OCI-LY7 (cell line): ENCODE measurements around the gene GLI3. TPM values are rescaled to one million over a fixed set of nuclear protein-coding genes. Genes with fewer than 3 reads are reported as not detected.

Experiments used
- BruUV-seq: library from RNA; stranded (reverse); fragments of 400-500 nt; replicated peaks from 2 replicates; lab custom pipeline; 2021; lab: Mats Ljungman, UMichigan
- CTCF ChIA-PET: fragments of 300-600 bp; sonication (Branson Sonifier 250); formaldehyde crosslinking; loops from one replicate; lab custom pipeline; 2022; ENCODE audit warnings: antibody characterized with exemption; ENCODE audit not compliant: unreplicated experiment; lab: Charles Lee
- POLR2A ChIA-PET: fragments of 300-600 bp; sonication (Branson Sonifier 250); formaldehyde crosslinking; loops from one replicate; lab custom pipeline; 2022; ENCODE audit warnings: antibody characterized with exemption; lab: Charles Lee
- DNase-seq: peaks from one replicate; pipeline ENCODE4 v3.0.0-alpha.2; 2015; ENCODE audit warnings: low spot score
- H2AFZ ChIP-seq: fragments of 200-600 bp; sonication (generic), shearing (Covaris generic); 2 replicates; pipeline ENCODE4 v1.6.1; 2014; ENCODE audit warnings: mild to moderate bottlenecking, antibody characterized with exemption, low read length, moderate library complexity
- H3K27ac ChIP-seq: fragments of 200-600 bp; sonication (generic); 2 replicates; pipeline ENCODE4 v1.5.1; 2014; ENCODE audit warnings: mixed run types, low read depth, mild to moderate bottlenecking, moderate library complexity, low read length, inconsistent platforms; ENCODE audit not compliant: poor library complexity, severe bottlenecking
- H3K36me3 ChIP-seq: fragments of 200-600 bp; sonication (generic); 2 replicates; pipeline ENCODE4 v1.6.1; 2014; ENCODE audit warnings: mild to moderate bottlenecking, antibody characterized with exemption, low read length, moderate library complexity, mixed read lengths; ENCODE audit not compliant: insufficient read depth
- H3K4me1 ChIP-seq: fragments of 200-600 bp; sonication (generic); 2 replicates; pipeline ENCODE4 v1.5.1; 2014; ENCODE audit warnings: mild to moderate bottlenecking, low read length; ENCODE audit not compliant: insufficient read depth, poor library complexity, severe bottlenecking
- H3K4me2 ChIP-seq: fragments of 200-600 bp; sonication (generic); 2 replicates; pipeline ENCODE4 v1.6.1; 2014; ENCODE audit warnings: mild to moderate bottlenecking, low read length
- H3K4me3 ChIP-seq: fragments of 200-600 bp; sonication (generic); 2 replicates; pipeline ENCODE4 v1.5.1; 2014; ENCODE audit warnings: mild to moderate bottlenecking, low read depth, low read length; ENCODE audit not compliant: poor library complexity, severe bottlenecking
- H3K79me2 ChIP-seq: fragments of 200-600 bp; sonication (generic); 2 replicates; pipeline ENCODE4 v1.6.1; 2016; ENCODE audit warnings: low read depth, mild to moderate bottlenecking, low read length, moderate library complexity, mixed read lengths; ENCODE audit not compliant: insufficient read depth
- H3K9me2 ChIP-seq: fragments of 200-600 bp; sonication (generic); 2 replicates; pipeline ENCODE4 v1.6.1; 2016; ENCODE audit warnings: mild to moderate bottlenecking, low read length, mixed read lengths; ENCODE audit not compliant: insufficient read depth
- H3K9me3 ChIP-seq: fragments of 200-600 bp; sonication (generic); 2 replicates; pipeline ENCODE4 v1.6.1; 2014; ENCODE audit warnings: mild to moderate bottlenecking, mixed run types, low read length, mixed read lengths
- H4K20me1 ChIP-seq: fragments of 200-600 bp; sonication (generic); 2 replicates; pipeline ENCODE4 v1.6.1; 2014; ENCODE audit warnings: mild to moderate bottlenecking, antibody characterized with exemption, low read length, moderate library complexity, mixed read lengths; ENCODE audit not compliant: insufficient read depth
- CTCF ChIP-seq: fragments of 200-600 bp; sonication (generic); conservative IDR thresholded peaks from 2 replicates; pipeline ENCODE4 v1.5.1; 2014; ENCODE audit warnings: mild to moderate bottlenecking, antibody characterized with exemption, low read length, moderate library complexity, mixed read lengths
- EZH2phosphoT487 ChIP-seq: fragments of 200-600 bp; sonication (generic); IDR thresholded peaks from 2 replicates; pipeline ENCODE4 v1.6.1; 2018; ENCODE audit warnings: low read depth, borderline replicate concordance, mild to moderate bottlenecking, mixed run types, antibody characterized with exemption, low read length, moderate library complexity, mixed read lengths
- intact Hi-C: fragments of 100-400 bp; cut with micrococcal nuclease; formaldehyde crosslinking; loops from one replicate; pipeline ENCODE4 v1.10.0; 2022; ENCODE audit not compliant: unreplicated experiment
- total RNA-seq, 2 experiments: library from RNA; depleted of rRNA in 1 of 2; stranded (reverse); fragments of >200 nt in 1 of 2; shearing (Covaris generic) in 1 of 2; gene quantifications; 2 replicates each; pipeline ENCODE4 v1.2.3, GENCODE V29; 2014 to 2022

The GLI3 gene
- total RNA-seq, 2 experiments from 2014 or later, result not detected

GRCh38 chr7:42237811-42238541 lies 967 bp upstream of the GLI3 start:
- BruUV-seq, result no TSS peak
- Histone ChIP-seq H3K4me2 (no peak overlapping the region), H3K79me2 (no peaks in the 10 kb centered on the region), H3K36me3 (no peaks in the 10 kb centered on the region), H3K4me1 (no peaks in the 10 kb centered on the region), H3K9me3 (no peaks in the 10 kb centered on the region), H4K20me1 (no peaks in the 10 kb centered on the region), H2AFZ (no peak overlapping the region), H3K9me2 (no peaks in the 10 kb centered on the region), H3K4me3 (no peak overlapping the region), H3K27ac (no peak overlapping the region)
- no peak for TF ChIP-seq EZH2phosphoT487
- no peak for TF ChIP-seq CTCF
- ChIA-PET POLR2A (no interaction called here), CTCF (no interaction called here)
- DNase-seq, result no peak
- intact Hi-C loops, result no loop called here

- no peaks in the 10 kb centered on the region for H3K79me2 ChIP-seq
- H4K20me1 ChIP-seq, result no peaks in the 10 kb centered on the region
- no peak overlapping the region for H2AFZ ChIP-seq
- H3K4me1 ChIP-seq, result no peaks in the 10 kb centered on the region
- no peaks in the 10 kb centered on the region for H3K9me2 ChIP-seq
- no peak overlapping the region for H3K4me3 ChIP-seq
- no peaks in the 10 kb centered on the region for H3K36me3 ChIP-seq
- no peak overlapping the region for H3K4me2 ChIP-seq
- no peak overlapping the region for H3K27ac ChIP-seq
- POLR2A ChIA-PET, result no interaction called here
- intact Hi-C loops, result no loop called here
- TF ChIP-seq EZH2phosphoT487 (no peak), CTCF (no peak)
- no TSS peak for BruUV-seq
- CTCF ChIA-PET, result no interaction called here
- H3K9me3 ChIP-seq, result no peaks in the 10 kb centered on the region
- no peak for DNase-seq
These were observed 588 bp downstream of the GLI3 start for GRCh38 chr7:42236266-42236975.

GRCh38 chr7:42235741-42236161 lies 1.3 kb downstream of the GLI3 start:
- H3K36me3 ChIP-seq, result no peaks in the 10 kb centered on the region
- CTCF ChIA-PET, result no interaction called here
- no peaks in the 10 kb centered on the region for H3K9me2 ChIP-seq
- TF ChIP-seq CTCF (no peak), EZH2phosphoT487 (no peak)
- H3K4me3 ChIP-seq, result no peak overlapping the region
- no peaks in the 10 kb centered on the region for H3K4me1 ChIP-seq
- no peaks in the 10 kb centered on the region for H4K20me1 ChIP-seq
- intact Hi-C loops, result no loop called here
- no peak for DNase-seq
- H3K27ac ChIP-seq, result no peak overlapping the region
- no peaks in the 10 kb centered on the region for H3K9me3 ChIP-seq
- BruUV-seq, result no TSS peak
- H3K4me2 ChIP-seq, result no peak overlapping the region
- POLR2A ChIA-PET, result no interaction called here
- H3K79me2 ChIP-seq, result no peaks in the 10 kb centered on the region
- H2AFZ ChIP-seq, result no peak overlapping the region
